ENCODE measurements around the gene OXGR1. TPM values are rescaled to one million over a fixed set of nuclear protein-coding genes. Genes with fewer than 3 reads are reported as not detected.
A peak's percentile ranks its signal among the peaks of the same experiment; 100 is the strongest.

OXGR1 gene
- total and polyA plus RNA-seq, 4 donors: 0.77 to 1.3 (median 0.98) TPM

- H3K27ac ChIP-seq (ENCODE audit: low read depth, low read length): no peak overlapping the region
- H3K4me3 ChIP-seq (ENCODE audit: low read depth, low read length): no peak overlapping the region
- 84% methylated on average over 4 of the region's 12 CpGs for WGBS (ENCODE audit: insufficient coverage)
- no peaks in the 10 kb centered on the region for H3K27me3 ChIP-seq (ENCODE audit: control insufficient read depth, insufficient read depth, low read length)
- no peaks in the 10 kb centered on the region for H3K36me3 ChIP-seq (ENCODE audit: control insufficient read depth, insufficient read depth, low read length)
- H3K9me3 ChIP-seq (ENCODE audit: control insufficient read depth, insufficient read depth, low read length): peaks cover 14% of the 10 kb centered on the region
- H3K4me1 ChIP-seq (ENCODE audit: control insufficient read depth, insufficient read depth, low read length): no peaks in the 10 kb centered on the region
- no peak for DNase-seq (ENCODE audit: low read depth in 4 of 6, low spot score in 6 of 6)
Observed at GRCh38 chr13:96967248-96967745, 27.0 kb downstream of the OXGR1 start.

- no peak overlapping the region for H3K27ac ChIP-seq (ENCODE audit: low read depth, low read length)
- H3K4me3 ChIP-seq (ENCODE audit: low read depth, low read length): no peak overlapping the region
- H3K9me3 ChIP-seq (ENCODE audit: control insufficient read depth, insufficient read depth, low read length): peaks cover 14% of the 10 kb centered on the region
- no peak for DNase-seq (ENCODE audit: low read depth in 4 of 6, low spot score in 6 of 6)
- WGBS (ENCODE audit: insufficient coverage): 92% methylated on average over 5 of the region's 12 CpGs
- H3K36me3 ChIP-seq (ENCODE audit: control insufficient read depth, insufficient read depth, low read length): no peaks in the 10 kb centered on the region
- H3K4me1 ChIP-seq (ENCODE audit: control insufficient read depth, insufficient read depth, low read length): no peaks in the 10 kb centered on the region
- no peaks in the 10 kb centered on the region for H3K27me3 ChIP-seq (ENCODE audit: control insufficient read depth, insufficient read depth, low read length)
Observed at GRCh38 chr13:96966415-96967102, 27.7 kb downstream of the OXGR1 start.

DNA sequence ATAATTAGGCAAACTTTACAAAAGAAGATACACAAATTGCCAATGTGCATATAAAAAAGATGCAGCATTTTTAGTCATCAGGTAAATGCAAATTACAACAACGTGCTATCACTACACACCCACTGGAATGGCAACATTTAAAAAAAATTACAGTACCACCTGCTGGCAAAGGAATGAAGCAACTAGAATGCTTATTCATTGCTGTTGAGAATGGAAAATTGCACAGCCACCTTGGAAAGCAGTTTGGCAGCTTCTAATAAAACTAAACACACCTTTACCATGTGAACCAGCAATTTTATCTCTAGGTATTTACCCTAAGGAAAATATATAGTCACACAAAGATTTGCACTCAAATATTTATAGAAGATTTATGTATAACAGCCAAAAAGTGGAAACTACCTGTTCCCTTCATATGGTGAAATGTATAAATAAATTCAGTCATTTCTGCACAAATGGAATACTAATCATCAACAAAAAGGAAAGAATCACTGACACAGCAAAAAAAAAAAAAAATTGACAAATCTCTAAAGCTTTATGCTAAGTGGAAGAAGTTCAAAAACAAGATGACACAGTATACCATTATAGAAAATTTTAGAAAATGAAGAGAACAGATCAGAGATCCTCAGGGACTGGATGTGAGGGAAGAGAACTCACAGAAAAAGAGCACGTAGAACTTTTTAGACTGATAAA, 30.3 kb downstream of the OXGR1 start:
- WGBS (ENCODE audit: insufficient coverage): no CpG with 5 or more reads among the region's 2 CpGs
- Histone ChIP-seq H3K4me3 (ENCODE audit: low read depth, low read length) (no peak overlapping the region), H3K27ac (ENCODE audit: low read depth, low read length) (no peak overlapping the region), H3K4me1 (ENCODE audit: control insufficient read depth, insufficient read depth, low read length) (no peaks in the 10 kb centered on the region), H3K27me3 (ENCODE audit: control insufficient read depth, insufficient read depth, low read length) (no peaks in the 10 kb centered on the region), H3K9me3 (ENCODE audit: control insufficient read depth, insufficient read depth, low read length) (peaks cover 11% of the 10 kb centered on the region), H3K36me3 (ENCODE audit: control insufficient read depth, insufficient read depth, low read length) (no peaks in the 10 kb centered on the region)
- no peak for DNase-seq (ENCODE audit: low read depth in 4 of 6, low spot score in 6 of 6)

DNA sequence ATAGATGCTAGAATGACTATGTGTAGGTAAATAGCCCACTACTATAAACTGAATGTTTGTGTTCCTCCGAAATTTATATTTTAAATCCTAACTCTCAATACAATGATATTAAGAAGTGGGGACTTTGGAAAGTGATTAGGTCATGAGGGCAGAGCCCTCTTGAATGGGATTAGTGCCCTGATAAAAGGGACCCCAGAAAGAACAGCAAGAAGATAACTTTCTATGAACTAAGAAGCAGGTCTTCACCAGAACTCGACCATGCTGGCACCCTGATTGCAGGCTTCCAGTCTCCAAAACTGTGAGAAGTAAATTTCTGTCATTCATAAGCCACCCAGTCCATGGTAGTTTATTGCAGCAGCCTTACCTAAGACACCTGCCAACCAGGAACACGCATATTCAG, 33.9 kb downstream of the OXGR1 start:
- Histone ChIP-seq H3K4me3 (ENCODE audit: low read depth, low read length) (no peak overlapping the region), H3K9me3 (ENCODE audit: control insufficient read depth, insufficient read depth, low read length) (no peaks in the 10 kb centered on the region), H3K4me1 (ENCODE audit: control insufficient read depth, insufficient read depth, low read length) (no peaks in the 10 kb centered on the region), H3K36me3 (ENCODE audit: control insufficient read depth, insufficient read depth, low read length) (no peaks in the 10 kb centered on the region), H3K27ac (ENCODE audit: low read depth, low read length) (no peak overlapping the region), H3K27me3 (ENCODE audit: control insufficient read depth, insufficient read depth, low read length) (no peaks in the 10 kb centered on the region)
- no peak for DNase-seq (ENCODE audit: low read depth in 4 of 6, low spot score in 6 of 6)
- WGBS (ENCODE audit: insufficient coverage): 60% methylated on average over 1 of the region's 3 CpGs

- no peaks in the 10 kb centered on the region for H3K9me3 ChIP-seq (ENCODE audit: control insufficient read depth, insufficient read depth, low read length)
- DNase-seq (ENCODE audit: low read depth in 4 of 6, low spot score in 6 of 6): peak in 5 of 6 donors; percentile 15 to 89 (median 31)
- WGBS (ENCODE audit: insufficient coverage): 94% methylated on average over 2 of the region's 5 CpGs
Observed at GRCh38 chr13:96958286-96958891, 35.9 kb downstream of the OXGR1 start.

DNA sequence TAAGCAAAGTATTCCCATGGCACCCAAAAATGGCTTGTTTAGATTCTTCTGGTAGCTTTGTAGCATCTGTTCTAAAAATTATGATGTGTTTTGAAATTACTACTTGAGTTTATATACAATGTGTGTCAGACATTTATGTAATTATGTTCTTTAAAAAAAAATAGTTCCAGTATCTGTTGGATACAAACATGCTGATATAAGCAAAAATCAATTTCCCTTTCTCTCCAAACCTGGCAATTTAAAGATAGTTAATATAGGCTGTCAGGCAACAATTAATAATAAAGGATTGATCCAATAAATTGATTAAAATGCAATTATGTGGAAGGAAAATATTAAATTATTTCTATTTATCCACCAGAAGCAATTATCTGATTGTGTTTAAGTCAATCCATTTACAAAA, 41.7 kb downstream of the OXGR1 start:
- H3K36me3 ChIP-seq (ENCODE audit: control insufficient read depth, insufficient read depth, low read length): no peaks in the 10 kb centered on the region
- H3K27ac ChIP-seq (ENCODE audit: low read depth, low read length): no peak overlapping the region
- H3K27me3 ChIP-seq (ENCODE audit: control insufficient read depth, insufficient read depth, low read length): no peaks in the 10 kb centered on the region
- no peak for DNase-seq (ENCODE audit: low read depth in 4 of 6, low spot score in 6 of 6)
- H3K4me1 ChIP-seq (ENCODE audit: control insufficient read depth, insufficient read depth, low read length): no peaks in the 10 kb centered on the region
- no peak overlapping the region for H3K4me3 ChIP-seq (ENCODE audit: low read depth, low read length)
- no peaks in the 10 kb centered on the region for H3K9me3 ChIP-seq (ENCODE audit: control insufficient read depth, insufficient read depth, low read length)

More at GRCh38 chr13:96958286-96958891, 35.9 kb downstream of the OXGR1 start:
- H3K4me1 ChIP-seq (ENCODE audit: control insufficient read depth, insufficient read depth, low read length): no peaks in the 10 kb centered on the region
- no peaks in the 10 kb centered on the region for H3K36me3 ChIP-seq (ENCODE audit: control insufficient read depth, insufficient read depth, low read length)
- no peak overlapping the region for H3K27ac ChIP-seq (ENCODE audit: low read depth, low read length)
- H3K27me3 ChIP-seq (ENCODE audit: control insufficient read depth, insufficient read depth, low read length): no peaks in the 10 kb centered on the region
- no peak overlapping the region for H3K4me3 ChIP-seq (ENCODE audit: low read depth, low read length)

DNA sequence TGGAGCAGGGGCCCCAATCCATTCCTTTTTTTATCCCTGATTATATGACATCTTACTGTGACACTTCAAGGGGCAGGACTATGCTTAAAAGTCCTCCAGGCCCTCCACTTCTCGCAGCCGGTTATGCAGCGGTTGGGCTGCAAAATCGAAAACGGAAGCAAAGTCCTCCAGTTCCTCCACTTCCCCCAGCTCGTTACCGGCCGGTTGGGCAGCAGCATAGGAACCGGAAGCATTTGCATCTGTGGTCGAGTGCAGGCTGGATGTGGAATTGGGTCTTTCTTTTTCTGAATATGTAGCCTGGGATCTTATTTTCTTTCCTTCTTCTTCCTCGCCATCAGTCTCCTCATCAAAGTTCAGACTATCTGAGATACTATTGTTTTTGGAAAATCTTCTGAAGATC, 46.1 kb downstream of the OXGR1 start:
- Histone ChIP-seq H3K9me3 (ENCODE audit: control insufficient read depth, insufficient read depth, low read length) (no peaks in the 10 kb centered on the region), H3K27me3 (ENCODE audit: control insufficient read depth, insufficient read depth, low read length) (no peaks in the 10 kb centered on the region), H3K4me1 (ENCODE audit: control insufficient read depth, insufficient read depth, low read length) (no peaks in the 10 kb centered on the region), H3K4me3 (ENCODE audit: low read depth, low read length) (no peak overlapping the region), H3K27ac (ENCODE audit: low read depth, low read length) (no peak overlapping the region), H3K36me3 (ENCODE audit: control insufficient read depth, insufficient read depth, low read length) (no peaks in the 10 kb centered on the region)
- DNase-seq (ENCODE audit: low read depth in 4 of 6, low spot score in 6 of 6): no peak
- 100% methylated on average over 6 of the region's 11 CpGs for WGBS (ENCODE audit: insufficient coverage)

DNA sequence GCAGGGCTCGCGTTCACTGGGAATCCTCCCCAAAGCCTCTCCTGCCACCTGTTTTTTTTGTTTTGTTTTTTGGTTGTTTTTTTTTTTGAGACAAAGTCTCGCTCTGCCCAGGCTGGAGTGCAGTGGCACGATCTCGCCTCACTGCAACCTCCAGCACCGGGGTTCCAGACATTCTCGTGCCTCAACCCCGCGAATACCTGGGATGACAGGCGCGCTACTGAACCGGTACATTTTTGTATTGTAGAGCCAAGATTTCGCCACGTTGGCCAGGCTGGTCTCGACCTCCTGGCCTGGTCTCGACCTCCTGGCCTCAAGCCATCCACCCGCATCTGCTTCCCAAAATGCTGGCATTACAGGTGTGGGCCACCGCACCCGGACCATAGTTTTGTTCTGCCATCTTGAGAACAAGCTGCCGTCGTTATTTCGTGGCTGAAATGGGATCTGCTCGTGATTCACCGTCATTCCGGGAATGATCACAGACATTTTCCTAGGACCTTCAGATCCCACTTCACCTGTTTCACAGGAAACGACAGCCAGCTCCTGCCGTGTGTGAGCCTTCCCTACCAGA, 46.8 kb downstream of the OXGR1 start:
- Histone ChIP-seq H3K9me3 (ENCODE audit: control insufficient read depth, insufficient read depth, low read length) (no peaks in the 10 kb centered on the region), H3K27me3 (ENCODE audit: control insufficient read depth, insufficient read depth, low read length) (no peaks in the 10 kb centered on the region), H3K4me3 (ENCODE audit: low read depth, low read length) (no peak overlapping the region), H3K36me3 (ENCODE audit: control insufficient read depth, insufficient read depth, low read length) (no peaks in the 10 kb centered on the region), H3K4me1 (ENCODE audit: control insufficient read depth, insufficient read depth, low read length) (no peaks in the 10 kb centered on the region), H3K27ac (ENCODE audit: low read depth, low read length) (no peak overlapping the region)
- no peak for DNase-seq (ENCODE audit: low read depth in 4 of 6, low spot score in 6 of 6)
- 96% methylated on average over 25 of the region's 27 CpGs for WGBS (ENCODE audit: insufficient coverage)

- WGBS (ENCODE audit: insufficient coverage): 91% methylated on average over 9 of the region's 10 CpGs
- DNase-seq (ENCODE audit: low read depth in 4 of 6, low spot score in 6 of 6): no peak
Observed at GRCh38 chr13:96946709-96947311, 47.5 kb downstream of the OXGR1 start.

More at GRCh38 chr13:96946709-96947311, 47.5 kb downstream of the OXGR1 start:
- Histone ChIP-seq H3K9me3 (ENCODE audit: control insufficient read depth, insufficient read depth, low read length) (no peaks in the 10 kb centered on the region), H3K27ac (ENCODE audit: low read depth, low read length) (no peak overlapping the region), H3K4me3 (ENCODE audit: low read depth, low read length) (no peak overlapping the region), H3K27me3 (ENCODE audit: control insufficient read depth, insufficient read depth, low read length) (no peaks in the 10 kb centered on the region), H3K4me1 (ENCODE audit: control insufficient read depth, insufficient read depth, low read length) (no peaks in the 10 kb centered on the region), H3K36me3 (ENCODE audit: control insufficient read depth, insufficient read depth, low read length) (no peaks in the 10 kb centered on the region)

All from spinal cord (tissue), 10 donors.